ENCODE measurements around the gene MAD1L1. TPM values are rescaled to one million over a fixed set of nuclear protein-coding genes. Genes with fewer than 3 reads are reported as not detected.

MAD1L1 gene
- total and polyA plus RNA-seq, 2 donors (not counting 3 experiments of a cell fraction or from before 2014, with no cell fraction given) = 34.1 to 42.3 TPM

DNA sequence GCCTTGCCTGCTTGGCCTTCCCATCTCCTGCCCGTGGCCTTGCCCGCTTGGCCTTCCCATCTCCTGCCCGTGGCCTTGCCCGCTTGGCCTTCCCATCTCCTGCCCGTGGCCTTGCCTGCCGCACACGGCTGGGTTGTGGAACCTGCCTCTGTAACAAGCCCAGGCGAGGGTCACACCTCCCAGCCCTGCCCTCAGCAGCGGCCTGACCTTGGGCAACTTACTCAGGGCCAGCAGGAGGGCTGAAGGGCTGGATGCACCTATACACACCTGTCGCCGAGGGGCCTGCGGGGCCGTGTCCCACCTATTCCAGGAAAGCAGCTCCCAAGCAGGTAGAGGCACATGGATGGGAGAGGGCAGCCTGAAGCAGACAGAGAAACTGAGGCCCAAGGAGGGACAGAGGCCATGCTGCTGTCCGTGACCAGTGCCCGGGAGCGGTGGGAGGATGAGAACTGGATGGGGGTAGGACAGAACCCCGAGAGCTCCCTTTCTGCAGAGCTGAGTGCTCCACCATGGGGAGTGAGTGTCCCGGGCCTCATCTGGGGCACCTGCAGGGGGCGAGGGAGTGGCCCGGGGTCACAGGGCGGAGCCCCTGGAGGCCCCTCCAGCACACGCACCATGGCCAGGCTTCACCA is 285.0 kb downstream of the MAD1L1 start:
- H3K9me1 ChIP-seq (replicated peaks; ENCODE audit: control insufficient read depth, extremely low read depth, insufficient read depth, low read length) = no peaks in the 10 kb centered on the region
- no peak overlapping the region for H3K4me2 ChIP-seq (ENCODE audit: insufficient read depth, low read length)
- intact Hi-C loops (cut with micrococcal nuclease) (no loop called here), dilution Hi-C loops (cut with MboI; ENCODE audit: extremely low pct_ligation_motif_present, low sequenced_read_pairs) (no loop called here)
- no peak overlapping the region for H2AFZ ChIP-seq (ENCODE audit: low read depth, low read length)
- H3K27ac ChIP-seq (ENCODE audit: insufficient read depth, low read depth, low read length) = no peak overlapping the region
- H3K79me2 ChIP-seq (ENCODE audit: control insufficient read depth, insufficient read depth, low read length) = no peaks in the 10 kb centered on the region
- TF ChIP-seq EZH2 (IDR thresholded peaks at IDR 0.05; ENCODE audit: borderline replicate concordance, low read depth, low read length, severe bottlenecking) = no peak
- no peak for TF ChIP-seq FOS (IDR thresholded peaks at IDR 0.05; ENCODE audit: borderline replicate concordance, insufficient read depth, low read length)
- no peak for TF ChIP-seq MYC (IDR thresholded peaks at IDR 0.05; ENCODE audit: low read depth, low read length)
- no peak for TF ChIP-seq MAX (IDR thresholded peaks at IDR 0.05; ENCODE audit: insufficient read depth, insufficient read length)
- no peak for TF ChIP-seq POLR2A (IDR thresholded peaks at IDR 0.05; ENCODE audit: low read depth, low read length)
- no peak for TF ChIP-seq CTCF (IDR thresholded peaks at IDR 0.05; ENCODE audit: extremely low read depth in 1 of 2, insufficient read depth in 1 of 2, low read depth in 1 of 2, low read length in 2 of 2)
- TF ChIP-seq GATA2 (IDR thresholded peaks at IDR 0.05; ENCODE audit: insufficient read depth, insufficient read length, low read depth, low read length) = no peak
- TF ChIP-seq JUN (IDR thresholded peaks at IDR 0.05; ENCODE audit: borderline replicate concordance, insufficient read depth, insufficient read length, low read depth) = no peak
- TF ChIP-seq POLR2AphosphoS5 (IDR thresholded peaks at IDR 0.05; ENCODE audit: insufficient read depth, low read depth, low read length) = no peak
- POLR2A ChIA-PET = no interaction called here
- CTCF ChIA-PET = no interaction called here
- no peaks in the 10 kb centered on the region for H3K27me3 ChIP-seq (ENCODE audit: control insufficient read depth in 2 of 2, insufficient read depth in 2 of 2, low read length in 2 of 2)
- no peak for DNase-seq (ENCODE audit: low read depth, low spot score)
- no peaks in the 10 kb centered on the region for H3K36me3 ChIP-seq (ENCODE audit: control insufficient read depth in 2 of 2, extremely low read depth in 1 of 2, insufficient read depth in 2 of 2, low read length in 2 of 2)
- no peaks in the 10 kb centered on the region for H4K20me1 ChIP-seq (replicated peaks; ENCODE audit: control insufficient read depth, extremely low read depth, insufficient read depth, low read length)
- no TSS peak for BruUV-seq (replicated peaks)
- no peak for FAIRE-seq
- H3K9me3 ChIP-seq (replicated peaks; ENCODE audit: control insufficient read depth, insufficient read depth, low read length) = no peaks in the 10 kb centered on the region
- no peaks in the 10 kb centered on the region for H3K4me1 ChIP-seq (ENCODE audit: control insufficient read depth, extremely low read depth, insufficient read depth, low read length)
- no peak overlapping the region for H3K4me3 ChIP-seq (replicated peaks in 1 of 3; ENCODE audit: insufficient read depth in 1 of 3, low read depth in 1 of 3, low read length in 3 of 3)
- H3K9ac ChIP-seq (replicated peaks; ENCODE audit: extremely low read depth, insufficient read depth, low read length) = no peak overlapping the region
